Muscle layer of duodenum (tissue), 2 donors: Measurements from ENCODE around the gene PHLDA1.
"Not testable (repeated sequence)": the region's sequence is repeated elsewhere in the genome, so short reads cannot be mapped to it uniquely, and the experiment has no call there.

Experiments used
- H3K27ac ChIP-seq: one replicate; pipeline ENCODE4 v1.7.0; 2013; ENCODE audit warnings: mild to moderate bottlenecking, low read length
- H3K27me3 ChIP-seq: one replicate; pipeline ENCODE4 v1.7.0; 2013; ENCODE audit warnings: low read depth, mild to moderate bottlenecking, control low read depth, low read length
- H3K36me3 ChIP-seq, 2 donors: one replicate each; pipeline ENCODE4 v1.7.0; 2013; ENCODE audit warnings: low read length in 2 of 2, control low read depth in 1 of 2, mild to moderate bottlenecking in 1 of 2; ENCODE audit not compliant: insufficient read depth in 2 of 2, control insufficient read depth in 1 of 2
- H3K4me1 ChIP-seq, 2 donors: one replicate each; pipeline ENCODE4 v1.7.0; 2013; ENCODE audit warnings: low read length in 2 of 2, mild to moderate bottlenecking in 2 of 2, control low read depth in 1 of 2, moderate library complexity in 1 of 2; ENCODE audit not compliant: insufficient read depth in 2 of 2, control insufficient read depth in 1 of 2
- H3K4me3 ChIP-seq, 2 donors: one replicate each; pipeline ENCODE4 v1.7.0; 2013; ENCODE audit warnings: low read length in 2 of 2, low read depth in 1 of 2, mild to moderate bottlenecking in 1 of 2
- H3K9me3 ChIP-seq, 2 donors: one replicate each; pipeline ENCODE4 v1.7.0; 2013; ENCODE audit warnings: low read length in 2 of 2, control low read depth in 1 of 2, mild to moderate bottlenecking in 1 of 2; ENCODE audit not compliant: control insufficient read depth in 1 of 2
- donor health status: healthy.

The PHLDA1 gene

DNA sequence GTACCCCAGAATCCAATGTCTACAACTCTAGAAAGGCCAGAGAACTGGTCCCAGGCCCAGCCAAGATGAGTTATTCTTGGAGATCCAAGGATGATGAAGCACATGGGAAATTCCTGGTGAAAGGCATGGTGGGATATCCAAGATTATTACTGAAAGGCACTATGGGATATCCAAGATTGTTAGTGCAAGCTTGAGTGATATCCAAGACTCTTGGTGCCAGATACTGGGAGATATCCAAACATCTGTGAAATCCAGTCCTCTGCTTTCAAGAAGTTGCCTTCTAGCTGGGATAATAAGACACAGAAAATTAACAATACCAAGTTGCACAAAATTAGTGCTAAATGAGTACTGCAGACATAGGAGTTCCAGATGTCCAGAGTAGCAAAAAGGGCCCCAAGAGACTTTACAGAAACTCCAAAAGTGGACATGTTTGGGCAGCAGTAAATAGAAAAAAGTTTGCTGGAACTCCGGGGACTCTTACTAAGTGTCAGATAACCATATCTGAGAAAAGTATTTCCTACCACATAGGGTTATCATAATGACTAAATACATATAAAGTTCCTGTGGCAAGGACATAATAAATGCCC lies 34.6 kb downstream of the PHLDA1 start:
- H3K36me3 ChIP-seq = no peaks in the 10 kb centered on the region
- no peak overlapping the region for H3K4me3 ChIP-seq
- no peaks in the 10 kb centered on the region for H3K4me1 ChIP-seq
- H3K27me3 ChIP-seq = no peaks in the 10 kb centered on the region
- H3K27ac ChIP-seq = no peak overlapping the region
- H3K9me3 ChIP-seq = no peaks in the 10 kb centered on the region

DNA sequence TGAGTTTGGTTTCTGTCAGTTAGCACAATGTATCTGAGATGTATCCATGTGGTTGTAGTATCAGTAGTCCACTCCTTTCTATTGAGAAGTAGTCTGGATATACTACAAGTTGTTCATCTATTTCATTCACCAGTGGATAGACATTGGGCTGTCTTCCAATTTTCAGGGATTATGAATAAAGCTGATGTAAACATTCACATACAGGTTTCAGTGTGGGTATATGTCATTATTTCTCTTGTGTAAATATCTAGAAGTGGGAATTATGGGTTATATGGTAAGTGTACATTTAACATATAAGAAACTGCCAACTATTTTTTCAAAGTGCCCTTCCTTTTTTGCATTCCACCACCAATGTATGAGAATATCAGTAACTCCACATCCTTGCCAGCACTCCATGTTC lies 35.9 kb downstream of the PHLDA1 start:
- no peaks in the 10 kb centered on the region for H3K27me3 ChIP-seq
- H3K4me1 ChIP-seq = no peaks in the 10 kb centered on the region
- no peaks in the 10 kb centered on the region for H3K36me3 ChIP-seq
- H3K27ac ChIP-seq = no peak overlapping the region
- H3K9me3 ChIP-seq = no peaks in the 10 kb centered on the region
- no peak overlapping the region for H3K4me3 ChIP-seq

DNA sequence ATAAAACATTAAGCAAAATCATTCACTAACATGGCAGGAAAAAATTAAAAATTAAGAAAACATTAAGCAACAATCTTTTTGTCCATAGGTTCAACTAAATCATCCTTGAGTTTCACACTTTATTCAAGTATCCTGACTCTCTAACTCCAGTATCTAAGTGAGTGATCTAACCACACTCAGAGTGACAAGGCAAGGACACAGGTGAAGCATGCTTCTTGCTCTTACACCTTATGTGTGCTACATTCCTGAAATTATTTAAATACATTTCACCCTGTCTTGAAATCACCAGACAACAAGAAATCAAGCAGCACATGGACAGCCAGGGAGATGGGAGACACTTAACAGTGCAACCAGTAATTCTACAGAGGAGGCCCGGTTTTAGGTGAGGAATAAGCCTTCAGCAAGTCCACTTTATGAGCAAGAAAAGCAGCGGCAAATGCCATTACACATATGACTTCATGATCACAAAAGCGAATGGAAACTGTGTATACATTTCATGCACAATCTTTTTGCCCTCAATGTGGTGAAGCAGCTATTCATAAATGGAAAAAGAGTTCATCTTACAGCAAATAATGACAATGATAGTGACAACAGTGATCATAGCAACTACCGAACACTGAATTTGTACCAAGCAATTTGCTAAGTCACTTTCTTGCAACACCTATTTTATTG lies 37.4 kb downstream of the PHLDA1 start:
- Histone ChIP-seq H3K9me3 (no peaks in the 10 kb centered on the region), H3K36me3 (no peaks in the 10 kb centered on the region), H3K27me3 (no peaks in the 10 kb centered on the region), H3K4me1 (no peaks in the 10 kb centered on the region), H3K27ac (no peak overlapping the region), H3K4me3 (no peak overlapping the region)

- Histone ChIP-seq H3K4me3 (no peak overlapping the region), H3K27me3 (no peaks in the 10 kb centered on the region), H3K27ac (no peak overlapping the region)
Measured at GRCh38 chr12:75991753-75992152, 39.8 kb downstream of the PHLDA1 start.

DNA sequence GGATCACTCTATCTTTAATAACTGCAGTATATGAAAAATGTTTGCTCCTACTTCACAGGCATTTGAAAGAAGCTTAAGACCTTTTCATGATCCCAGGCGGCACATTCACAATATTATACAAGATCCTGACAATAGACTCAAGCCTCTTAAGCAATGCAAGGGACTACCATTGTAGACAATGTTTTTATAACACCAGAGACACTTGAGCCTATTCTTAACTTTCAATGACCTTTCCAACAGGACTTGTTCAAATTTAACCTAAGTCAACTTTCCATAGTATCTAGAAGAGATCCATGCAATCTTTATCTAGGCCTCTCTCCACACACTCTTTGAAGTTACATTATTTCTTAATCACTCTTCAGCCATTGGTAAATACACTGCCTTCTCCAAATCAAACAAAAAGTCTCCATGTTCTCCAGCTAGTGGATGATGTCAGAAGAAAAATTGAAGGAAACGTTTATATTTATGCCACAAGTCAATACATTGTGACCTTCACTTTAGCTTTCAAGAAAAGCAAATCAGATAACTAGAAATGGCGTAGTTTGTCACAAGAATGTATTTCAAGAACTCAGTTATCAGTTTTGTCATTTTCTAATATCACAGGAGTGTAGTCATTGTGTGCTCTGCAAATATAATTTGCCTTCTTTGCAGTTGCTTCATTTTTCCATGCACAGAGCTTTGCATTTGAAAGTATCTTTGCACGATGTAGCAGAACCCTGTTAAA lies 41.2 kb downstream of the PHLDA1 start:
- Histone ChIP-seq H3K36me3 (no peaks in the 10 kb centered on the region), H3K27ac (no peak overlapping the region), H3K9me3 (no peaks in the 10 kb centered on the region), H3K27me3 (no peaks in the 10 kb centered on the region), H3K4me1 (no peaks in the 10 kb centered on the region), H3K4me3 (no peak overlapping the region)

More at GRCh38 chr12:75991753-75992152, 39.8 kb downstream of the PHLDA1 start:
- Histone ChIP-seq H3K4me1 (no peaks in the 10 kb centered on the region), H3K9me3 (no peaks in the 10 kb centered on the region), H3K36me3 (no peaks in the 10 kb centered on the region)

DNA sequence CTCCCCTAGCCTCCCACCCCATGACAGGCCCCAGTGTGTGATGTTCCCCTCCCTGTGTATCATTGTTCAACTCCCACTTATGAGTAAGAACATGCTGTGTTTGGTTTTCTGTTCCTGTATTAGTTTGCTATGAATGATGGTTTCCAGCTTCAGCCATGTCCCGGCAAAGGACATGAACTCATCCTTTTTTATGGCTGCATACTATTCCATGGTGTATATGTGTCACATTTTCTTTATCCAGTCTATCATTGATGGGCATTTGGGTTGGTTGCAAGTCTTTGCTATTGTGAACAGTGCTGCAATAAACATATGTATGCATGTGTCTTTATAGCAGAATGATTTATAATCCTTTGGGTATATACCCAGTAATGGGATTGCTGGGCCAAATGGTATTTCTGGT lies 43.9 kb downstream of the PHLDA1 start:
- H3K4me3 ChIP-seq, H3K27me3 ChIP-seq, H3K36me3 ChIP-seq, H3K9me3 ChIP-seq, H3K27ac ChIP-seq, H3K4me1 ChIP-seq: not testable (repeated sequence)

- peaks cover 0 to 3% of the 10 kb centered on the region in 2 donors for H3K4me1 ChIP-seq
- H3K4me3 ChIP-seq = no peak overlapping the region
- no peaks in the 10 kb centered on the region for H3K9me3 ChIP-seq
- H3K27me3 ChIP-seq = no peaks in the 10 kb centered on the region
- no peak overlapping the region for H3K27ac ChIP-seq
- H3K36me3 ChIP-seq = no peaks in the 10 kb centered on the region
Measured at GRCh38 chr12:75986001-75986746, 45.4 kb downstream of the PHLDA1 start.

DNA sequence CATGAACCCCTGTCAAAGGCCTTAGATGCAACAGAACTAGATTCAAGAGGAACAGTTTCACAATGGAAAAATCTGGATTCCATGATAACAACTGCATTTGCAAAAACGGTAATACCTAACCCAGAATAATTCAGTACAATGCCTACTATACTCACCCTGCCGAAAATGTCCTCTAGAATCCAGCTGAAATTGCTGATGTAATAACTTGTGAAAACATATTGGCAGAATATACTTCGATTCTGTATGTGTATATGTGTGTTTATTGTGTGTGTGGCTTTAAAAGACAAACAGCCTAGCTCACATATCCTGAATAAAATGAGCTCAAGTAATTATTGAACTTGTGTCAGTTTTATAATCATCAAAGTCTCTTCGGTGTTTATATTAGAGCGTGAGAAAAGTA lies 46.0 kb downstream of the PHLDA1 start:
- no peaks in the 10 kb centered on the region for H3K36me3 ChIP-seq
- H3K4me1 ChIP-seq = peaks cover 0 to 3% of the 10 kb centered on the region in 2 donors
- H3K9me3 ChIP-seq = no peaks in the 10 kb centered on the region
- H3K27me3 ChIP-seq = no peaks in the 10 kb centered on the region
- no peak overlapping the region for H3K27ac ChIP-seq
- no peak overlapping the region for H3K4me3 ChIP-seq

DNA sequence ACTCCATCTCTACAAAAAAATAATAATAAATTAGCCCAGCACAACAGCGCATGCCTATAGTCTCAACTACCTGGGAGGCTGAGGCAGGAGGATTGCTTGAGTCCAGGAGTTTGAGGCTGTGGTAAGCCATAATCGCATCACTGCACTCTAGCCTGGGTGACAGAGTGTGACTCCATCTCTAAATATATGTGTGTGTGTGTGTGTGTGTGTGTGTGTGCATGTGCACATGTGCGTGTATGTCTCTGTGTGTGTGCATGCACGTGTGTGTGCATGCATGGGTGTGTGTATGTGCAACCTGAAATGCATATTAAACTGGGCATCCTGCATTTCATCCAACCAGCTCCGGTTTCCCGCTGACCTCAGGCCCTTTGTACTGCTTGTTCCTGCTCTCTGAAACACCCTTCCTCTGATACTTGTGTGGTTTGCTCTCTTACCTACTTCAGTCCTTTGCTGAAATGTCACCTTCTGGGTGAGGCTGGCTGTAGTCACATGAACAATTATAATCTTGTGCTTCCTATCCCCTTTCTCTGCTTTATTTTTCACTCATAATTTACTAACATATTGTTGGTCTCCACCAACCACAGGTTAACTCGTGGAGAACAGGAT lies 46.9 kb downstream of the PHLDA1 start:
- Histone ChIP-seq H3K9me3 (no peaks in the 10 kb centered on the region), H3K27ac (no peak overlapping the region), H3K27me3 (no peaks in the 10 kb centered on the region), H3K4me1 (peaks cover 0 to 6% of the 10 kb centered on the region in 2 donors), H3K4me3 (no peak overlapping the region), H3K36me3 (no peaks in the 10 kb centered on the region)

DNA sequence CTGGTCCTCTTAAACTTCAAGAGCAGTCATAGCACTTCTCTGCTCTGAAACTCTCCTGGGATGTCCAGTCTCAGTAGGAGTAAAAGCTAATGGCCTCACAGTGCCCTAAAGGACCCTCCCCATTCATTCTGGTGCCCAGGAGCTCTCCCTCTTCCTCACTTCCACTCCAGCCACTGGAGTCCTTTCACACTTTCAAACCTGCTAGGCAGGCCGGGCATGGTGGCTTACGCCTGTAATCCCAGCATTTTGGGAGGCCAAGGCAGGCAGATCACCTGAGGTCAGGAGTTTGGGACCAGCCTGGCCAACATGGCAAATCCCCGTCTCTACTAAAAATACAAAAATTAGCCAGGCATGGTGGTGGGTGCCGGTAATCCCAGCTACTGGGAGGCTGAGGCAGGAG lies 47.7 kb downstream of the PHLDA1 start:
- H3K27ac ChIP-seq, H3K27me3 ChIP-seq, H3K9me3 ChIP-seq, H3K4me3 ChIP-seq, H3K36me3 ChIP-seq: not testable (repeated sequence)
- peaks cover 1 to 14% of the 10 kb centered on the region in 2 donors for H3K4me1 ChIP-seq
